Measurements from ENCODE around the gene LEPROT.
"Not testable (repeated sequence)": the region's sequence is repeated elsewhere in the genome, so short reads cannot be mapped to it uniquely, and the experiment has no call there.

The LEPROT gene

GRCh38 chr1:65457868-65458267 is 37.4 kb downstream of the LEPROT start:
- peaks cover 4% of the 10 kb centered on the region for H3K4me1 ChIP-seq (ENCODE audit: control insufficient read depth, low read depth, low read length)
- H3K4me3 ChIP-seq (ENCODE audit: low read length), result no peak overlapping the region
- H2BK5ac ChIP-seq (ENCODE audit: low read length), result no peak overlapping the region
- H3K4ac ChIP-seq (ENCODE audit: low read depth, low read length), result no peak overlapping the region
- no peak overlapping the region for H4K8ac ChIP-seq (ENCODE audit: low read depth, low read length)
- no peak overlapping the region for H2BK120ac ChIP-seq (ENCODE audit: low read depth, low read length)
- no peak overlapping the region for H2AK5ac ChIP-seq (ENCODE audit: low read length)
- no peak overlapping the region for H3K23ac ChIP-seq (ENCODE audit: low read length)
- H3K56ac ChIP-seq (ENCODE audit: low read length), result no peak overlapping the region
- no peak overlapping the region for H3K18ac ChIP-seq (ENCODE audit: low read length)
- no peak overlapping the region for H3K27ac ChIP-seq (ENCODE audit: low read depth, low read length)
- no peaks in the 10 kb centered on the region for H3K27me3 ChIP-seq (ENCODE audit: insufficient read depth, low read length, poor library complexity)
- no peaks in the 10 kb centered on the region for H3K79me1 ChIP-seq (ENCODE audit: low read length)
- H2BK15ac ChIP-seq (replicated peaks; ENCODE audit: low read depth), result no peak overlapping the region
- no peak overlapping the region for H3K9ac ChIP-seq (ENCODE audit: low read length)
- no peak overlapping the region for H3K4me2 ChIP-seq (ENCODE audit: low read length)
- H4K5ac ChIP-seq (ENCODE audit: low read length), result no peak overlapping the region
- DNase-seq, result no peak
- H3K36me3 ChIP-seq (ENCODE audit: control insufficient read depth, insufficient read depth, low read length), result no peaks in the 10 kb centered on the region
- no peaks in the 10 kb centered on the region for H3K79me2 ChIP-seq (ENCODE audit: control insufficient read depth, insufficient read depth, low read length)

- H3K18ac ChIP-seq (ENCODE audit: low read length), result no peak overlapping the region
- peaks cover 4% of the 10 kb centered on the region for H3K4me1 ChIP-seq (ENCODE audit: control insufficient read depth, low read depth, low read length)
- H2AK5ac ChIP-seq (ENCODE audit: low read length), result peak overlapping the region; percentile 62
- H3K4me3 ChIP-seq (ENCODE audit: low read length), result no peak overlapping the region
- no peak overlapping the region for H2BK120ac ChIP-seq (ENCODE audit: low read depth, low read length)
- WGBS (ENCODE audit: extremely low coverage, insufficient coverage, low lambda C conversion rate), result no CpG with 5 or more reads among the region's 2 CpGs
- no peak overlapping the region for H3K4ac ChIP-seq (ENCODE audit: low read depth, low read length)
- no peaks in the 10 kb centered on the region for H3K79me2 ChIP-seq (ENCODE audit: control insufficient read depth, insufficient read depth, low read length)
- peak overlapping the region; percentile 57 for H3K56ac ChIP-seq (ENCODE audit: low read length)
- DNase-seq, result peak; percentile 4
- H3K79me1 ChIP-seq (ENCODE audit: low read length), result no peaks in the 10 kb centered on the region
- H4K5ac ChIP-seq (ENCODE audit: low read length), result peak overlapping the region; percentile 49
- peak overlapping the region; percentile 55 for H3K27ac ChIP-seq (ENCODE audit: low read depth, low read length)
- no peak overlapping the region for H4K8ac ChIP-seq (ENCODE audit: low read depth, low read length)
- no peaks in the 10 kb centered on the region for H3K36me3 ChIP-seq (ENCODE audit: control insufficient read depth, insufficient read depth, low read length)
- H2BK15ac ChIP-seq (replicated peaks; ENCODE audit: low read depth), result no peak overlapping the region
- no peaks in the 10 kb centered on the region for H3K27me3 ChIP-seq (ENCODE audit: insufficient read depth, low read length, poor library complexity)
- H3K9ac ChIP-seq (ENCODE audit: low read length), result no peak overlapping the region
- H3K23ac ChIP-seq (ENCODE audit: low read length), result no peak overlapping the region
- H2BK5ac ChIP-seq (ENCODE audit: low read length), result no peak overlapping the region
- H3K4me2 ChIP-seq (ENCODE audit: low read length), result no peak overlapping the region
Observed at GRCh38 chr1:65458730-65459396, 38.4 kb downstream of the LEPROT start.

GRCh38 chr1:65459397-65459768 is 38.9 kb downstream of the LEPROT start:
- Histone ChIP-seq H3K9ac (ENCODE audit: low read length) (no peak overlapping the region), H3K36me3 (ENCODE audit: control insufficient read depth, insufficient read depth, low read length) (no peaks in the 10 kb centered on the region), H3K18ac (ENCODE audit: low read length) (no peak overlapping the region), H4K5ac (ENCODE audit: low read length) (peak overlapping the region; percentile 49), H3K4me2 (ENCODE audit: low read length) (no peak overlapping the region), H3K27ac (ENCODE audit: low read depth, low read length) (peak overlapping the region; percentile 55), H3K79me2 (ENCODE audit: control insufficient read depth, insufficient read depth, low read length) (no peaks in the 10 kb centered on the region), H2BK15ac (replicated peaks; ENCODE audit: low read depth) (no peak overlapping the region), H3K27me3 (ENCODE audit: insufficient read depth, low read length, poor library complexity) (no peaks in the 10 kb centered on the region), H3K4me3 (ENCODE audit: low read length) (no peak overlapping the region), H2BK120ac (ENCODE audit: low read depth, low read length) (no peak overlapping the region), H3K79me1 (ENCODE audit: low read length) (no peaks in the 10 kb centered on the region), H4K8ac (ENCODE audit: low read depth, low read length) (no peak overlapping the region), H3K23ac (ENCODE audit: low read length) (no peak overlapping the region), H2BK5ac (ENCODE audit: low read length) (no peak overlapping the region), H2AK5ac (ENCODE audit: low read length) (peak overlapping the region; percentile 62), H3K56ac (ENCODE audit: low read length) (peak overlapping the region; percentile 57), H3K4me1 (ENCODE audit: control insufficient read depth, low read depth, low read length) (peaks cover 4% of the 10 kb centered on the region), H3K4ac (ENCODE audit: low read depth, low read length) (no peak overlapping the region)
- no CpG with 5 or more reads among the region's 1 CpG for WGBS (ENCODE audit: extremely low coverage, insufficient coverage, low lambda C conversion rate)
- DNase-seq, result peak; percentile 66

GRCh38 chr1:65465837-65466236 is 45.4 kb downstream of the LEPROT start:
- not testable (repeated sequence) for H3K4me1 ChIP-seq (ENCODE audit: control insufficient read depth, low read depth, low read length); H3K18ac ChIP-seq (ENCODE audit: low read length); H2BK5ac ChIP-seq (ENCODE audit: low read length); H3K56ac ChIP-seq (ENCODE audit: low read length); H2BK15ac ChIP-seq (replicated peaks; ENCODE audit: low read depth); H3K79me1 ChIP-seq (ENCODE audit: low read length); H2BK120ac ChIP-seq (ENCODE audit: low read depth, low read length); H3K36me3 ChIP-seq (ENCODE audit: control insufficient read depth, insufficient read depth, low read length); H4K5ac ChIP-seq (ENCODE audit: low read length); DNase-seq; H3K9ac ChIP-seq (ENCODE audit: low read length); H3K4ac ChIP-seq (ENCODE audit: low read depth, low read length); H3K4me3 ChIP-seq (ENCODE audit: low read length); H4K8ac ChIP-seq (ENCODE audit: low read depth, low read length); H3K79me2 ChIP-seq (ENCODE audit: control insufficient read depth, insufficient read depth, low read length); H3K4me2 ChIP-seq (ENCODE audit: low read length); H2AK5ac ChIP-seq (ENCODE audit: low read length); H3K27ac ChIP-seq (ENCODE audit: low read depth, low read length); H3K27me3 ChIP-seq (ENCODE audit: insufficient read depth, low read length, poor library complexity); H3K23ac ChIP-seq (ENCODE audit: low read length)
- WGBS (ENCODE audit: extremely low coverage, insufficient coverage, low lambda C conversion rate), result no CpG with 5 or more reads among the region's 1 CpG

- Histone ChIP-seq H3K56ac (ENCODE audit: low read length) (no peak overlapping the region), H3K23ac (ENCODE audit: low read length) (no peak overlapping the region), H3K4me2 (ENCODE audit: low read length) (no peak overlapping the region), H3K79me1 (ENCODE audit: low read length) (no peaks in the 10 kb centered on the region), H2BK120ac (ENCODE audit: low read depth, low read length) (no peak overlapping the region), H2BK5ac (ENCODE audit: low read length) (no peak overlapping the region), H3K18ac (ENCODE audit: low read length) (no peak overlapping the region), H3K27me3 (ENCODE audit: insufficient read depth, low read length, poor library complexity) (no peaks in the 10 kb centered on the region), H3K4ac (ENCODE audit: low read depth, low read length) (no peak overlapping the region), H3K4me3 (ENCODE audit: low read length) (no peak overlapping the region), H3K36me3 (ENCODE audit: control insufficient read depth, insufficient read depth, low read length) (no peaks in the 10 kb centered on the region), H3K27ac (ENCODE audit: low read depth, low read length) (no peak overlapping the region), H4K5ac (ENCODE audit: low read length) (no peak overlapping the region), H3K79me2 (ENCODE audit: control insufficient read depth, insufficient read depth, low read length) (no peaks in the 10 kb centered on the region), H4K8ac (ENCODE audit: low read depth, low read length) (no peak overlapping the region), H3K4me1 (ENCODE audit: control insufficient read depth, low read depth, low read length) (no peaks in the 10 kb centered on the region), H2AK5ac (ENCODE audit: low read length) (no peak overlapping the region), H3K9ac (ENCODE audit: low read length) (no peak overlapping the region), H2BK15ac (replicated peaks; ENCODE audit: low read depth) (no peak overlapping the region)
- DNase-seq, result peak; percentile 91
- no CpG with 5 or more reads among the region's 6 CpGs for WGBS (ENCODE audit: extremely low coverage, insufficient coverage, low lambda C conversion rate)
Observed at GRCh38 chr1:65467536-65467935, 47.1 kb downstream of the LEPROT start.

Data from mesendoderm (in vitro differentiated cells).